ENCODE data around the gene LRP1B.
"Not testable (repeated sequence)": the region's sequence is repeated elsewhere in the genome, so short reads cannot be mapped to it uniquely, and the experiment has no call there.

The LRP1B gene

DNA sequence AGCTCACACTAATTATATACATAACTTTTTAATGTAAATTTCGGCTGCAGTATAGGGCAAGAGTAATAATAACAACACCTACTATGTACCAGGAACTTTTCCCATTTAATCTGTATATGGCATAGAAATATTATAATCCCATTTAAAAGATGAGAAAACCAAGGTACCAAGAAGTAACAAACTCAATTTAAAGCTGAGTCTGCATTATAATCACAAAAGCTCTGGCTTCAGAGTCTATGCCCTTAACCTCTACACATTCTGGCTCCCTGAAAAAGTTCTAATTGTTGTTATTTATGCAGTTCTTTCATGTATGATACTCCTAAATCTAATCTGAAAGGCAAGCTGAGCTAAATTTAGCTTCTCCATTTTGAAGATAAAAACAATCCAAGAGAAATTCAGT, 1675.5 kb downstream of the LRP1B start:
- DNase-seq = no peak

- DNase-seq = no peak
Measured at GRCh38 chr2:140454717-140455116, 1676.1 kb downstream of the LRP1B start.

GRCh38 chr2:140451324-140451723, 1679.5 kb downstream of the LRP1B start:
- no peak for DNase-seq

DNA sequence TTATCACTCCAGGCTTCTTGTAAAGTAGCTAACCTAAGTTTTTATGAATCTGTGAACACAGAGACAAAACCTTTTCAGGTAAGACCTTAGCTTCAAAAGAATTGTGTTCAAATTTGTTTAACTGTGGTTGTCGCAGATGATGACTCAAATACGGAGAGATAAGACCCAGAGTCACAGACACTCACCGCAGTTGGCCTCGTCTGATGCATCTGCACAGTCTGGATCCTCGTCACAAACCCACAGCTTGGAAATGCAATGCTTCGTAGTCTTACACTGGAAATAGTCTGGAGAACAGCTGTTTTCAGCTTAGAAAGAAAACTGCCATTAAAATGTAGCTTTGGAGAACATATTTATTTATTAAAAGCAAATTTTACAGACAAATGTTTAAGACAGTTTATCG, 1688.5 kb downstream of the LRP1B start:
- no peak for DNase-seq

DNA sequence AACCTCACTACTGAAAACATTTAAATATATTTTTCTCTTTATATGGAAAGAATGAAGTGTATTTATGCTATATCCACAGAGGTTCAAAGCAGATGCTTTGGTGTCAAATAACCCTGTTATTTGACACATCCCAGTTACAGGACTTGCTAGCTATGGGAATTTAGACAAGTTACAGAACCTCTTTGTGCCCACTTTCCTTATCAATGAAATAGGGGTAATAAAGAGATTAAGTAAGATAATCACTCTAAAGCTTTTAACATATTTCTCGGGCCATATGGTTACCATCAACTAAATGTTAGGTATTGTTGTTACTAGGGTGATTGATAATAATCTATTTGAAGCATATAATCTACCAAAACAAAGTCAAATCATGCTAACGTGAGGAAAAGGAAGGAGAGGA, 1690.0 kb downstream of the LRP1B start:
- no peak for DNase-seq

GRCh38 chr2:140436936-140437335, 1693.9 kb downstream of the LRP1B start:
- no peak for DNase-seq

- DNase-seq = not testable (repeated sequence)
Measured at GRCh38 chr2:140427033-140427432, 1703.8 kb downstream of the LRP1B start.

GRCh38 chr2:140424471-140424870, 1706.3 kb downstream of the LRP1B start:
- DNase-seq = no peak

- no peak for DNase-seq
Measured at GRCh38 chr2:140422759-140423158, 1708.1 kb downstream of the LRP1B start.

DNA sequence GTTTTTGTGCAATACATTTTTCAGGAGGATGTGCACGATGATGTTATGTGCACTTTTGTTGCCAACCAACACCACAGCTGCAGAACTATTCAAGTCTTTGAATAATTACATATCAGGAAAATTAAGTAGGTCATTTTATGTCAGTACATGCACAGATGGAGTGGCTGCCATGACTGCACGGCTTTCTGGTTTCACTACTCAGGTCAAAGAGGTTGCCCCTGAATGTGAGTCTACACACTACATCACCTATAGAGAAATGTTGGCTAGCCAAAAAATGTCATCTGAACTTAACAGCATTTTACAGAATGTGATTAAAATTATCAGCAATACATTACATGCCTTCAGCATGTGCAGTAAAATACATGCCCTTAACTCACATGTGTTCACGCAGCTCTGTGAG, 1713.3 kb downstream of the LRP1B start:
- DNase-seq = no peak

GRCh38 chr2:140416577-140416976, 1714.2 kb downstream of the LRP1B start:
- DNase-seq = no peak

DNA sequence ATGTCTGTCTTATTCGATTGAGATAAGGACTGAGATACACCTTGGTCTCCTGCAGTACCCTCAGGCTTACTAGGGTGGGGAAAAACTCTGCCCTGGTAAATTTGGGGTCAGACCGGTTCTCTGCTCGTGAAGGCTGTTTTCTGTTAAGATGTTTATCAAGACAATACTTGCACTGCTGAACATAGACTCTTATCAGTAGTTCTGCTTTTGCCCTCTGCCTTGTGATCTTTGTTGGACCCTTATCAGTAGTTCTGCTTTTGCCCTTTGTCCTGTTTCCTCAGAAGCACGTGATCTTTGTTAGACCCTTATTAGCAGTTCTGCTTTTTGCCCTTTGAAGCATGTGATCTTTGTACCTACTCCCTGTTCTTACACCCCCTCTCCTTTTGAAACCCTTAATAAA, 1715.8 kb downstream of the LRP1B start:
- DNase-seq = not testable (repeated sequence)

DNA sequence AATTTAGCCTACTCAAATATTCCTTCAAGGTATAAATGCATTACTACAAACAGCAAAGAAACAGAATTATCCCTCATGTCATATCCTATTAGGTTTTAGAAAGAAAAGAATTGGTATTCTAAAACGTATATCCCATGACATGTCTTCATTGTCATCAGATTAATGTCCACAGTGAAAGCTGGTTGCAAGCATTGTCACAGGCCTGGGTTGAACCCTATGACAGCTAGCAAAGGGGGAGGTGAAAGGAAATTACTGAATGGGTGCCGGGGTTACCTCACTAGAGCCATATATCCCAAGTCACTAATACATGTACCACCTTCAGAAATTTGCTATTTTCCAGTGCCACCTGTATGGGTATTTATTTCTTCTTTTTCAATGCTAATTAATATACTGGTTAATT, 1720.1 kb downstream of the LRP1B start:
- no peak for DNase-seq

GRCh38 chr2:140401056-140401455, 1729.8 kb downstream of the LRP1B start:
- DNase-seq = no peak

- no peak for DNase-seq
Measured at GRCh38 chr2:140392824-140393223, 1738.0 kb downstream of the LRP1B start.

DNA sequence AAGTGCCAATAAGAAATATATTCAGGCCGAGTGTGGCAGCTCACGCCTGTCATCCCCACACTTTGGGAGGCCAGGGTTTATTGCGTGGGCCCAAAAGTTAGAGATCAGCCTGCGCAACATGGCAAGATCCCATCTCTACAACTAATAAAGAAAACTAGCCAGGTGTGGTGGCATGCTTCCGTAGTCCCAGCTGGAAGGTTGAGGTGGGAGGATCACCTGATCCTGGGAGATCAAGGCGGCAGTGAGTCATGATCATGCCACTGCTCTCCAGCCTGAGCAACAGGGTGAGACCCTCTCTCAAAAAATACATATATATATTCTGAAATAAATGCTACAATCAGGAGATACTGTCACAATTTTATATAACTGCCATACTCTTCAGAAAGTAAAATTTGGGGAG, 1745.9 kb downstream of the LRP1B start:
- no peak for DNase-seq

DNA sequence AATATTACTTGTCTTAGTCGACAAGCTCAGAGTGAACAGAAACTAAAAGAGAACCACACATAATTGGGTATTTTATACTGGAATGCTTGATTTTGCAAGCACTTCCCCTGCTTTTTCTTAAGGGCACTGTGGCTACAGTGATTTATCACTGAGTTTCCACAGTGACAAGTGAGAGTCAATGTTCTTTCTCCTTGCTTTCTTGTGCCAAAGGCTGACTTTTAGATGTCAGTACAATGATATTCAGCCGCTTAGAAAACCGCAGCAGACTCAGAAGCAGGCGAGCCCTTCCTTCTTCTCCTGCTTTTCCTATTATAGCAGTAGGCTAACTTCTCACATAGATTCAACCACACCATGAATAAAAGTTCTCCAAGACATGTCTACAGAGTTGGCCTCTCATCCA, 1747.0 kb downstream of the LRP1B start:
- DNase-seq = no peak

DNA sequence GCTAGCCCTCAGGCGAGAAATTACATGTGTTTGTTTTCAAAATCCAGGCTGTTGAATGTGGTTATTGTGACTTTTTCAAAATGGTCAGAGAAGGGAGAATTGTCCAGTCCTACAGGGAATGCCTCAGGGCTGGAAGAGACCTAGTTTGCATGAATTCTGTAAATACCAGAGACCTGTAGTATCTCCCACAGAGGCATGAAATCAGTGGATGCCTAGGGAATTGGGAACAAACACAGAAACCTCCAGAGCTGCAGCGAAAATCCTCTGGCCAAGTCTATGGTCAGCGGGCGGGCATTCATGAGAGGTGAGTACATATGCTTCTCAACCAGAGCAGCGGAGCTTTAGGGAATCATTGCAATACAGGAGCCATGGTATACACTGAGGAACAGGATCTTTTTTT, 1754.1 kb downstream of the LRP1B start:
- DNase-seq = no peak

DNA sequence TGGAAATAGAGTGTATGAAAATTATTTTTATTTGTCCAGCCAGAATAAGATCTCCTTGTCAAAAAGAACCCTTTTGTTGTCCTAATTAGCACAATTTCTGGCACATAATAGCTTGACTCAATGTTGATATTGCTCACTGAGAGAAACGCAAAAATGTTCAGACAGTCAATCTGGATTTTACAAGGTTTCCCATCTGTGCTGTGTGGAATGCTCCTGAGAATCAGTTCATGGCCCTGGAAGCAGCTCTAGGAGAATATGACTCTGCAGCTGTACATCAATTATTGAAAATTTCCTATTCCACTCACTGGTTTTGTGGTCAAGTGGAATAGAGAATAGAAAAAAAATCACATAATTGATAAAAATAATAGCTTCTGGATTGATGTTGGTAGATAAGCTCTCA, 1767.7 kb downstream of the LRP1B start:
- no peak for DNase-seq

GRCh38 chr2:140362361-140362760, 1768.5 kb downstream of the LRP1B start:
- no peak for DNase-seq

GRCh38 chr2:140359056-140359771, 1771.6 kb downstream of the LRP1B start:
- no peak for DNase-seq

GRCh38 chr2:140356697-140357096, 1774.1 kb downstream of the LRP1B start:
- no peak for DNase-seq

DNA sequence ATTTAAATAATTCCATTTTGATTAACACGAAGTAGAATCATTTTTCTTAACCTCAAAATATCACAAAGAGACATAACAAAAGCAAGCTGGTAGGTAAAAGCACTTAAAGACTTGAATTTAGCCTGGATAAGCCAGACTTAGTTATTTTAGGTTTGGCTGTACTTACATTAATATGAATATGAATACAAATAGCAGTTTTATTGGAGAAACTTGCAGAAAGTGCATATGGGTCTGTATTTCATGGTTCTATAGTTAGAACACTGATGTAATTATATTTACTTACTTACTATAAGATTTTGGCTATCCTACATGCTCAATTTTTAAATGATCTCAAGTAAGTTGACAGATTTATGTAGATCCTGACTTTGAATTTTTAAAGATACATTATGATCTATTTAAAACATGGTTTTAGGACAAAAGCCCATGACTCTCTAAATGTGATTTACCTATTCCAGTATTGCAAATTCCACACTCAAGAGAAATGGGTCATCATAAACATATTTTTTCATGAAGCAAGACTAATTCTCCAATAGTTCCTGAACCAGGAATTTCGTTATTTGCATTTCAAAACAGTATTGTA, 1775.2 kb downstream of the LRP1B start:
- DNase-seq = no peak

DNA sequence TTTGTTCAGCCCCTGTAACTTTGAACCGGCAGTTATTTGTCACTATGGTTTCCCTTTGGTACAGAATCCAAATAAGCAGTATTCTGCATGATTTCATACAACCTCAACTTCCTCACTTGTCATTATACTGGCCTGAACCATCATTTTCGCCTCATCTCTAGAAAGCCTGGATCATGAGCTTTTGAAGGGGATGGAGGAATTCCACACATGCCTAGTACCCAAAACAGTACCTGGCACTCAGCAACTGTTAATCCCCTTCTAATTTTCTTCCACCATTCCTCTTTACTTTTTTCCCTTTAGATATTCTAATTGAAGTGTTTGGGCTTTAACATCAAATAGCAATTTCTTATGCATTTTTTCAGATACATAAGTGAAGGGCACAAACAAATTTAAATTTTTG, 1776.3 kb downstream of the LRP1B start:
- DNase-seq = no peak

DNA sequence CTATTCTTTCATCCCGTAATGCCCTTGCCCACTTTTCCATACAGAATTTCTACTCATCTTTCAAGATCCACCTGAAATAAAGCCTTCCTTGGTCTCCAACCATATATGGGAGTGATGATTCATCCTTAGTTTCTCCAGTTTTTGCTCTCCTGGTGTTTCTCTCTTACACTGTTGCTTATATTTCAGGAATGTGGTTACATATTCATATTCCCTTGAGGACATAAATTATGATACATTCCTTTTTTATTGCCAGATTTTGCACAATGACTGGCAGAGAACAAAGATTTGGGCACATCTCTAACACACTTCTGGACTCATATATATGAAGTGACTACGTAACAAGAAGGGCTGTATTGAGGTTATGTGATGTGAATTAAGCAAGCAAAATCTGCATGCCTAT, 1777.3 kb downstream of the LRP1B start:
- DNase-seq = no peak
